OCI-LY3 (cell line): ENCODE results near the gene CPNE4.

Experiments used
- CTCF ChIP-seq: fragments of 200-600, 300-600 bp; sonication (generic); IDR thresholded peaks from 2 replicates; pipeline ENCODE4 v1.5.1; 2014; ENCODE audit warnings: antibody characterized with exemption, low read length, low read depth
- EZH2phosphoT487 ChIP-seq: fragments of 200-600 bp; shearing (Covaris generic); IDR thresholded peaks from 2 replicates; pipeline ENCODE4 v1.6.1; 2018; ENCODE audit warnings: antibody characterized with exemption, mixed run types, low read depth

- TF ChIP-seq CTCF (no peak), EZH2phosphoT487 (no peak)
These were observed 29.3 kb upstream of the CPNE4 start for GRCh38 chr3:132064114-132064513.
